Hematopoietic multipotent progenitor cell treated with erythropoietin and hydrocortisone succinate and interleukin-3 and kit ligand, for 4 days (in vitro differentiated cells): ENCODE results near the gene JMJD7.

Experiments used
- DNase-seq: peaks from one replicate; pipeline ENCODE4 v3.0.0-alpha.2; 2015

Gene JMJD7

GRCh38 chr15:41823502-41823901 is 4.4 kb upstream of the JMJD7 start:
- DNase-seq = no peak

GRCh38 chr15:41824062-41824745 is 3.7 kb upstream of the JMJD7 start:
- DNase-seq = no peak

GRCh38 chr15:41825145-41825544 is 2.7 kb upstream of the JMJD7 start:
- DNase-seq = no peak

GRCh38 chr15:41825572-41826535 is 2.0 kb upstream of the JMJD7 start:
- DNase-seq = no peak

GRCh38 chr15:41827290-41827879 is 507 bp upstream of the JMJD7 start:
- DNase-seq = peak; percentile 40

- no peak for DNase-seq
Measured at GRCh38 chr15:41828807-41829141, 882 bp downstream of the JMJD7 start.

- DNase-seq = no peak
Measured at GRCh38 chr15:41829959-41830646, 2.2 kb downstream of the JMJD7 start.

- peak; percentile 22 for DNase-seq
Measured at GRCh38 chr15:41831291-41831690, 3.4 kb downstream of the JMJD7 start.

- DNase-seq = no peak
Measured at GRCh38 chr15:41832208-41832607, 4.3 kb downstream of the JMJD7 start.

- no peak for DNase-seq
Measured at GRCh38 chr15:41832875-41833274, 5.0 kb downstream of the JMJD7 start.

GRCh38 chr15:41834096-41834495 is 6.2 kb downstream of the JMJD7 start:
- DNase-seq = no peak

GRCh38 chr15:41836073-41836472 is 8.2 kb downstream of the JMJD7 start:
- no peak for DNase-seq

- DNase-seq = no peak
Measured at GRCh38 chr15:41836713-41837454, 9.0 kb downstream of the JMJD7 start.

- no peak for DNase-seq
Measured at GRCh38 chr15:41838400-41838897, 10.6 kb downstream of the JMJD7 start, which contains the start of gene PLA2G4B. Gene PLA2G4B (plus strand): TSS chr15:41838847. CDS start chr15:41838914, 67 bp downstream.

GRCh38 chr15:41839781-41840491 is 12.0 kb downstream of the JMJD7 start:
- no peak for DNase-seq

- DNase-seq = no peak
Measured at GRCh38 chr15:41840673-41841072, 12.8 kb downstream of the JMJD7 start.

GRCh38 chr15:41841131-41841530 is 13.2 kb downstream of the JMJD7 start:
- DNase-seq = no peak

- no peak for DNase-seq
Measured at GRCh38 chr15:41842229-41842628, 14.3 kb downstream of the JMJD7 start.

GRCh38 chr15:41843571-41843970 is 15.7 kb downstream of the JMJD7 start:
- no peak for DNase-seq

GRCh38 chr15:41844814-41845213 is 16.9 kb downstream of the JMJD7 start:
- no peak for DNase-seq

GRCh38 chr15:41847206-41847605 is 19.3 kb downstream of the JMJD7 start:
- no peak for DNase-seq
